Cardiac fibroblast (primary cell): Measurements from ENCODE around the gene SSBP3.

ENCODE experiments used
- DNase-seq, 2 donors: peaks; one replicate each; pipeline versions ENCODE4 v3.0.0 to v3.0.0-alpha.2; 2010; ENCODE audit warnings: low read depth in 2 of 2
- H3K4me3 ChIP-seq, 2 donors: replicated peaks in 1 of 2; 1 replicate in 1 of 2; 2 replicates in 1 of 2; pipeline ENCODE4 v1.5.1; 2011; ENCODE audit warnings: low read depth in 2 of 2, low read length in 2 of 2, mild to moderate bottlenecking in 2 of 2, moderate library complexity in 1 of 2
- CTCF ChIP-seq: IDR thresholded peaks from one replicate; pipeline ENCODE4 v1.5.1; 2011; ENCODE audit warnings: low read depth, mild to moderate bottlenecking, low read length, inconsistent platforms

The SSBP3 gene

DNA sequence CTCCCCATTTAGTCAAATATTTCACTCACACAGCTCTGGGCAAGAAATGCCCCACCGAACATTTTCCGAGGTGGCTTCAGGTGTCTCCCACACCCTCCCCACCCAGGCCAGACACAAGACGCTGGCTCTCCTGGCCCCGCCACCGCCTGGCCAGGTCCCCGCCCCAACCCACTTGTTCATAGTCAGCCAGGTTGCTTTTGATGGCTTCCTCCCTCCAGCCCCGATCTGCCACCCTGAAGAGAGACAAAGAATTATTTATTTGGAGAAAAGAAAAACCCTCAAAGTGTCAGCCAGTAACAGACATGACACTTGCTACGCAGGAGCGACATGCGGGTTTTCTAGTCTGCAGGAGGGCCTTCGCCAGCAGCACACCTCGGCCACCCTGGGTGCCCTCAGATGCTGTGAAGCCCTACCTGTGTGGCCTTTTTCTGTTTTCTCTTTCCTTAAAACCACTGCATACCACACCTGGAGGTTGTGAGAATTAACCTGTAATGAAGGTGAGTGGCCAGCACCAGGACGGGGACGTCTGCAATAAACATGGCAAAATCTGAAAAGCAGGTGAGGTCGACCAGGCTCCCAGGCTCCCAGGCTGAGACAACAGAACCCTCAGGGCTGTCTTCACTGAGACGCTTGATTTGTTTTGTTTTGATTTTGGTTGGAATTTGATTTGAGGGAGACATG is 27.2 kb downstream of the SSBP3 start:
- no peak for TF ChIP-seq CTCF
- DNase-seq, result no peak
- H3K4me3 ChIP-seq, result no peak overlapping the region

DNA sequence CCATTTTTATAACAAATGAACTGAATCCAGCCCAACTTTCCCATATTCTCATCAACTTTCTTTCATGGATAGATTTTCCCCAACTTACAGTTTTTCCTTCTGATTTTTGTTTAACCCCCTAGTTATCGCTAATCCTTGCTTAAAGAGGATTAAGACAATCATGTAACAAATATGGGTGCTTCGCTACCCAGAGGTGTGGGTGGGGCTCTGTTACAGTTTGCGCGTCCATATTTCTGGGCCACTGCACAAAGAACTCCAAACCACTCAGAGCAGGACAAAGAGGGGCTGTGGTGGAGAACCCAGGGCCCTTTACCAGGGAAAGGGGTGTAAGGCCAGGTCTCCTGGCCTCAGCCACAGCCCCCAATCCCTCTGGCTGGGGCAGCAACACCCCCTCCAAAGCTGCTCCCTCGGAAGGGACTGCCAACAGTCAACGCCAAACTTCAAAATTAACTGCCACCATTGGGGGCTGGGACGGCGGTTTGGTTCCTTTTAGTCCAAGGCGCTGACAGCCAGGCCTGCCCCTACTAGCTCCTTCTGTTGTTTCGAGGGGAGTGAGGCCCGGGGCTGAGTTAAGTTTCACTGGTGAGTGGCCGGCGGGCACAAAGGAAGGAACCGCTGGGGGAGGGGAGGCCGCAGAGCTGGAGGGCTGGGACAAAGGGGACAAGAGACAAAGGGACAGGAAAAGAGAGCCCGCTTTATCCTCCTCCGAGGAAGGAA is 27.9 kb downstream of the SSBP3 start:
- no peak overlapping the region for H3K4me3 ChIP-seq
- DNase-seq, result no peak
- TF ChIP-seq CTCF, result no peak

GRCh38 chr1:54377040-54377691 is 29.0 kb downstream of the SSBP3 start:
- no peak for TF ChIP-seq CTCF
- DNase-seq, result no peak
- no peak overlapping the region for H3K4me3 ChIP-seq

DNA sequence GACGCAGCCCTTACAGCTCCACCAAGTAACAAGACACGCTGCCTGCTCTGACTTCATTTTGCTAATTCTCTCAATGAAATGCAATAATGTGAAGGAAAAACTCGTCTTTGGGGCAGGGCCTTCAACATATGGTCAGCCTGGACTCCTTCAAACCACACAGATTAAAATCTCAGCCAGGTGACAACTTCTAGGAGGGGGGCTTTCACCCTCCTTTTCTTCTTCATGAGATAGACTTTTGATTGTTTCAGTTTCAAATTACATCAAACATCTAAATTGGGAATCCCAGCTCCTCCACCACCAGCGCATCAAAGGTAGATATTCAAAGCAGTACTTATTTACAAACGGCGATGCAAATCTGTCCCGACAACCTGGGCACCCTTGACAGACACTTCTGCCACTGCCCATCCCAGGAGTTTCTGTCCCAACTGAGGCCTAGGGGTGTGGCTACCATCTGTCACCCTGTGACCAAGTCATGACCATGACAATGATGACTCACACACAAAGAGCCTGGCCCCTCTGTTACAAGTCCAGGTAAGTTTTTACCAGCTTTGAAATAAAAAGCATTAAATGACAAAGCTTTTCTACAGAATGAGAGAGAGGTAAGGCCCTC is 29.7 kb downstream of the SSBP3 start:
- no peak for TF ChIP-seq CTCF
- DNase-seq, result no peak
- H3K4me3 ChIP-seq, result no peak overlapping the region

DNA sequence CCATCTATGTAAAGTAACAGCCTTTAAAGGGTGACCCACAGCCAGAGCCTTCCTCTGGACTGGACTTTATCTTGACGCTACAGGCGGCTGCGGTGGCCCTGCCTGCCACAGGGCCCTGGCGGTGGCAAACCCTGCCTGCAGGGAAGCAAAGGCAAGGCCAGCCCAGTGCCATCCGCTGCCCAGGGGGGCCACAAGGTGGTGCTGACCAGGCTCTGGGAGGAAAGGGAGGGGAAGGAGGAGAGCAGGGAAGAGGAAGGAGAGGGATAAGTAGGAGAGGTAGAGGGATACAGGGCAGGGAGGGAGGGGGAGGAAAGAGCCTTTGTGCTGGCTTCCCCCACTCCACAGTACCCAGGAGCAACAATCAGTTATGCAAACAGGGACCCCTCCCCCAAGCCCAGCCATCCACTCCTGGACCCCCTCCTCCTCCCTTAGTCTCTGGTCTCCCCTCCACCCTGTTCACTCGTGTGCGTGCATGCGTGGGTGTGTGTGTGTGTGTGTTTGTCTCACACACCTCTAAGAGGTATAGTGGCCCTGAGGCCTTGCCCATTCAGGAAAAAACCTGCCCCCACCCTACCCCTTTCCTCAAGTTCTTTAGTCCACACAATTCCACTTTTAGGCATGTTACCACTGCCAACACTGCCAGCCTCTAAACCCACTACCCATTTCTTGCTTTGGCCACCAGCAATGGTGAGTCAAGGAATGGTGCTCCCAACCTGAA is 30.3 kb downstream of the SSBP3 start:
- no peak overlapping the region for H3K4me3 ChIP-seq
- TF ChIP-seq CTCF, result no peak
- DNase-seq, result no peak

DNA sequence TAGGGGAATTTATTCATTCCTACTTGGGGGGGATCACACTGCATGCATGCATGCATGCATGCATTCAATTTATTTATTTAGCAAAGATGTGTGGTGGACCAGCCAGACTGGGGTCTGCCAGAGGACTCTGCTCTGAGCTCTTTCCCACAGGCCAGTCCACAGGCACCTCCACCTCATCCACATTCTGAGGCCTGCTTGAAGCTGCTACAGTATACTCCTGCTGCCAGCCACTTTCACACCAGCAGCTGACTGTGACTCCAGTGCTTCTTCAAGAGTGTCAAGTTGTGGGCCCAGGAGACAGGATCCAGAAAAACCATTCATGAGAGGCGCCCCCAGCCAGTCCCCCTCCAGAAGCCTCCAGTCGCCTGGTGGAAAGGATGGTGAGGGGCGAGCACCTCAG is 30.9 kb downstream of the SSBP3 start:
- H3K4me3 ChIP-seq, result no peak overlapping the region
- DNase-seq, result no peak
- TF ChIP-seq CTCF, result no peak
